ENCODE measurements around the gene PALM3. TPM values are rescaled to one million over a fixed set of nuclear protein-coding genes. Genes with fewer than 3 reads are reported as not detected.
A peak's percentile ranks its signal among the peaks of the same experiment; 100 is the strongest.

The PALM3 gene
- total RNA-seq, 4 donors from 2014 or later: not detected

DNA sequence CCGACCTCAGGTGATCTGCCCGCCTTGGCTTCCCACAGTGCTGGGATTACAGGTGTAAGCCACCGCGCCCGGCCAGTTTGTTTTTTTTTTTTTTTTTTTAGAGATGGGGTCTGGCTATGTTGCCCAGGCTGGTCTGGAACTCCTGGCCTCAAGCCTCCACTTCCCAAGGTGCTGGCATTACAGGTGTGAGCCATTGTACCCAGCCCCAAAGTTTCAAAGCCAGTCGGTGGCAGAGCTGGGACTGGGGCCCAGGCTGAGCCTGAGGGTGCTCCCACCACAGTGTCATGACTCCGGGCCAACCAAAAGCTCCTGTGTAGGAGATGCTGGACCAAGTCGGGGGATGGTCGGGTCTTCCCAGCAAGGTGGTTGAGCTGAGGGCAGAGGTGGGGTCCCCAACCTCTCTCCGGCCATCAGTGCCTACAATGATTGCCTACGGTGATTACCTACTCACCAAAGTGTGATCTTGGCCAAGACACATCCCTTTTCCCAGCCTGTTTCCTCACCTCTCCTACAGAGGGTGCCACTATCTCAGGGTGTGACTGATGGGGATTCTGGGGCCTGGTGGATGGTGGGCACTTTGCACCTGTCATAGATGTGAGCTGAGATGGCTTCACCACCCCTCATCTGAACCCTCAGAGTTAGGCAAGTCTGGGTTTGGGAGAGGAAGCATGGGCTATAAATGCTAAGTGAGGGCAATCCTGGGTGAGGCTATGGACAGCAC is 34.6 kb upstream of the PALM3 start:
- H3K27ac ChIP-seq: no peak overlapping the region
- no peaks in the 10 kb centered on the region for H3K27me3 ChIP-seq
- no peak overlapping the region for H3K4me3 ChIP-seq
- H3K36me3 ChIP-seq: peaks cover 37% of the 10 kb centered on the region
- no peak for DNase-seq (ENCODE audit: low spot score in 2 of 2)
- WGBS: 92% methylated on average over 8 of the region's 11 CpGs
- TF ChIP-seq, protein P1, sequence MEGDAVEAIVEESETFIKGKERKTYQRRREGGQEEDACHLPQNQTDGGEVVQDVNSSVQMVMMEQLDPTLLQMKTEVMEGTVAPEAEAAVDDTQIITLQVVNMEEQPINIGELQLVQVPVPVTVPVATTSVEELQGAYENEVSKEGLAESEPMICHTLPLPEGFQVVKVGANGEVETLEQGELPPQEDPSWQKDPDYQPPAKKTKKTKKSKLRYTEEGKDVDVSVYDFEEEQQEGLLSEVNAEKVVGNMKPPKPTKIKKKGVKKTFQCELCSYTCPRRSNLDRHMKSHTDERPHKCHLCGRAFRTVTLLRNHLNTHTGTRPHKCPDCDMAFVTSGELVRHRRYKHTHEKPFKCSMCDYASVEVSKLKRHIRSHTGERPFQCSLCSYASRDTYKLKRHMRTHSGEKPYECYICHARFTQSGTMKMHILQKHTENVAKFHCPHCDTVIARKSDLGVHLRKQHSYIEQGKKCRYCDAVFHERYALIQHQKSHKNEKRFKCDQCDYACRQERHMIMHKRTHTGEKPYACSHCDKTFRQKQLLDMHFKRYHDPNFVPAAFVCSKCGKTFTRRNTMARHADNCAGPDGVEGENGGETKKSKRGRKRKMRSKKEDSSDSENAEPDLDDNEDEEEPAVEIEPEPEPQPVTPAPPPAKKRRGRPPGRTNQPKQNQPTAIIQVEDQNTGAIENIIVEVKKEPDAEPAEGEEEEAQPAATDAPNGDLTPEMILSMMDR (IDR thresholded peaks at IDR 0.05): no peak
- H3K4me1 ChIP-seq: peaks cover 10% of the 10 kb centered on the region
- H3K9me3 ChIP-seq: no peaks in the 10 kb centered on the region

DNA sequence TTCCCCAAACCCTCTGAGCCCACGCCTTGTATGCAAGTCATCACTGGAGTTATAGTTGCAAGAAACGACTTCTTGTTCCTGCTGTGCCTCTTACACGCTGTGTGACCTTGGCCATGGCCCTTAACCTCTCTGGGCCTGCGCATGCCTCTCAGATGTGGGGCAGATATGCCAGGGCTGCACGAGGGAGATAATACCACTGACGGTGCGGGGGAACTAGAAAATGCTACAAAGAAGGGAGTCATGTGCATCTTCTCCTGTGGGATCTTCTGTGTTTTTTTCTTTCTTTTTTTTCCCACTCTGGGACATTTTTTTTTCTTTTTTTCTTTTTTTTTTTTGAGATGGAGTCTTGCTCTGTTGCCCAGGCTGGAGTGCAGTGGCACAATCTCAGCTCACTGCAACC is 33.0 kb upstream of the PALM3 start:
- 85% methylated on average over 7 of the region's 7 CpGs for WGBS

DNA sequence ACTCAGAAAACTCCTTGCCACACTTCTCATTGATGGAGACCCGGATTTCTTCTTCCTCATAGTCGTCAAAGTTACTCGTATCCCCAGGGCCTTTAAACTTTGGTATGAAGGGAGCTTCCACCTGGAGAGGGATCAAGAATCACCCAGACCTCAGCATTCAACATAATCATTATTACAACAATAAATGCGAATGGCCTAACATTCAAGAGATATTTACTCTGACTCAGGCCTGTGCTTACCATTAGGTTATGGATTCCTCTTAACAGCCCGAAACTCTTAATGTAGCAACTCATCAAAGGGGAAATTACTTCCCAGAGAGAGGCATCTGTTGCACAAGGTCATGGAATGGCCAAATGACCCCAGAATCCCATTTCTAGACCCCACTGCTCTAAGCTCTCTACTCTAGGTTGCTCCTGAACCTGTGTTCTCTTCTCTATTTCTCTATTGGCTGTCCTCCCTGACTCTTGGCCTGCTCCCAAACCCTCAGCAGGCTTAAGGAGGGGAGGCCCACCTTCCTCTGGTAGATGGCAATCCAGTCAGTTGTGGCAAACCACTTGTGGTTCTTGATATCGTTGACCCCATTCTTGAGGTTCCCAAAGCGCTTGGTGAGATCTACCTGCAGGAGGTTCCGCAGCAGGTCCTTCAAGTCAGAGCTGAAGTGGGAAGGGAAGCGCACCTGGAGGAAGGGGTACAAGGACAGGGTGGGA is 31.4 kb upstream of the PALM3 start:
- 99% methylated on average over 9 of the region's 9 CpGs for whole genome bisulfite sequencing
- no peaks in the 10 kb centered on the region for H3K9me3 ChIP-seq
- no peaks in the 10 kb centered on the region for H3K27me3 ChIP-seq
- H3K4me3 ChIP-seq: no peak overlapping the region
- peaks cover 23% of the 10 kb centered on the region for H3K4me1 ChIP-seq
- DNase-seq (ENCODE audit: low spot score in 2 of 2): no peak
- peaks cover 21% of the 10 kb centered on the region for H3K36me3 ChIP-seq
- TF ChIP-seq POLR2A (IDR thresholded peaks at IDR 0.05) (no peak), POLR2AphosphoS5 (IDR thresholded peaks at IDR 0.05) (no peak), EP300 (IDR thresholded peaks at IDR 0.05) (no peak)
- TF ChIP-seq, protein P1 (IDR thresholded peaks at IDR 0.05): no peak
- no peak overlapping the region for H3K27ac ChIP-seq

More for the DNA sequence above, 33.0 kb upstream of the PALM3 start:
- no peaks in the 10 kb centered on the region for H3K27me3 ChIP-seq
- H3K27ac ChIP-seq: no peak overlapping the region
- no peaks in the 10 kb centered on the region for H3K9me3 ChIP-seq
- peaks cover 21% of the 10 kb centered on the region for H3K36me3 ChIP-seq
- TF ChIP-seq, protein P1 (IDR thresholded peaks at IDR 0.05): no peak
- TF ChIP-seq POLR2A (IDR thresholded peaks at IDR 0.05): no peak
- TF ChIP-seq EP300 (IDR thresholded peaks at IDR 0.05): no peak
- TF ChIP-seq POLR2AphosphoS5 (IDR thresholded peaks at IDR 0.05): no peak
- no peak overlapping the region for H3K4me3 ChIP-seq
- H3K4me1 ChIP-seq: peaks cover 14% of the 10 kb centered on the region
- no peak for DNase-seq (ENCODE audit: low spot score in 2 of 2)

DNA sequence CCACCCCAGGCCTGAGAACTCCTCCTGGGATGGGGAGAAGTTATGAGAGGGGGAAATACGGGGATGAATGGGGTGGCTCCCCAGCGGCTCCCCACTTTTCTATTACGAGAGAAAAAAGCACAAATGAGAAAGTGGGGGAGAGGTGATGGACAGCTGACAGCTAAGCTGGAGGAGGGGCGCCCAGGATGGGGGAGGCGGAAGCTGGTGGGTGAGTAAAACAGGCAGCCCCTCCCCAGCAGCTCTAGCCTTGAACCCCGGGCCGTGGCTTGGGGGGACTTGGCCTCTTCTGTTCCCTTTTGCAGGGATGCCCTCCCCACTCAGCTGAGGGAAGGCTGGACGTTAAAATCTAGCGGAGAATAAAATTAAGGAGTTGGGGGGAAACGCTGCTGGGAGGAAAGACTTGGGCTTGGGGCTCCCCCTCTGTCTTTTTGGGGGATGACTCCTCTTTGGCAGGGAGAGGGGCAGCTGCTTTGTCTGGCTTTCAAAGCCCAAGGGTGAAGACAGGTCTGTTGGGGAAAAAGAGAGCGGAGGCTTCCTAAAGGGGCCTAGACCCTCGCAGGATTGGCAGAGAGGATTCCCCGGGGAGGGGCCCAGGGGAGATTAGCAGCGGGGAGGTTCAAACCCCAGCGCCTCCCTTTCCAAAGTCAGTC is 30.1 kb upstream of the PALM3 start:
- Histone ChIP-seq H3K9me3 (no peaks in the 10 kb centered on the region), H3K4me3 (peak overlapping the region; percentile 92), H3K4me1 (peaks cover 23% of the 10 kb centered on the region), H3K27me3 (no peaks in the 10 kb centered on the region), H3K36me3 (peaks cover 15% of the 10 kb centered on the region), H3K27ac (peak overlapping the region; percentile 91)
- WGBS: 15% methylated on average over 15 of the region's 15 CpGs
- TF ChIP-seq EP300 (IDR thresholded peaks at IDR 0.05): no peak
- TF ChIP-seq, protein P1 (IDR thresholded peaks at IDR 0.05): no peak
- TF ChIP-seq POLR2AphosphoS5 (IDR thresholded peaks at IDR 0.05): no peak
- TF ChIP-seq POLR2A (IDR thresholded peaks at IDR 0.05): no peak
- peak in 1 of 2 donors; percentile 66 for DNase-seq (ENCODE audit: low spot score in 2 of 2)
